OCI-LY3 (cell line): ENCODE data around the gene MLST8.

ENCODE experiments used
- H2AFZ ChIP-seq: fragments of 200-600, 300-600 bp; shearing (Covaris generic); 2 replicates; pipeline ENCODE4 v1.6.0; 2014; ENCODE audit warnings: antibody characterized with exemption, low read depth, low read length
- H3K27ac ChIP-seq: fragments of 200-600, 300-600 bp; sonication (generic); 2 replicates; pipeline ENCODE4 v1.5.1; 2014; ENCODE audit warnings: mild to moderate bottlenecking, low read length, moderate library complexity, mixed read lengths
- H3K27me3 ChIP-seq: fragments of 200-600, 300-600 bp; sonication (generic); 2 replicates; pipeline ENCODE4 v1.6.1; 2014; ENCODE audit warnings: low read depth, low read length, mixed read lengths
- H3K36me3 ChIP-seq: fragments of 200-600, 300-600 bp; sonication (generic); replicated peaks from 2 replicates; pipeline ENCODE3; 2014; ENCODE audit warnings: low read depth, low read length, mixed read lengths
- H3K4me1 ChIP-seq: fragments of 300-600, 200-600 bp; sonication (generic); 2 replicates; pipeline ENCODE4 v1.6.1; 2014; ENCODE audit warnings: low read length, mixed read lengths
- H3K4me2 ChIP-seq: fragments of 200-600, 300-600 bp; sonication (generic); 2 replicates; pipeline ENCODE4 v1.6.1; 2014; ENCODE audit warnings: low read length, mixed read lengths
- H3K4me3 ChIP-seq: fragments of 300-600, 200-600 bp; sonication (generic); 2 replicates; pipeline ENCODE4 v1.5.1; 2014; ENCODE audit warnings: antibody characterized with exemption, mild to moderate bottlenecking, low read length, moderate library complexity
- H3K79me2 ChIP-seq: fragments of 300-600, 200-600 bp; shearing (Covaris generic); 2 replicates; pipeline ENCODE4 v1.6.1; 2014; ENCODE audit warnings: mild to moderate bottlenecking, low read length, mixed read lengths
- H3K9ac ChIP-seq: fragments of 300-600, 200-600 bp; shearing (Covaris generic); 2 replicates; pipeline ENCODE4 v1.6.0; 2014; ENCODE audit warnings: mild to moderate bottlenecking, low read length, moderate library complexity
- H3K9me3 ChIP-seq: fragments of 200-600, 300-600 bp; shearing (Covaris generic); 2 replicates; pipeline ENCODE4 v1.6.1; 2014; ENCODE audit warnings: low read length, mixed read lengths; ENCODE audit not compliant: insufficient read depth
- H4K20me1 ChIP-seq: fragments of 200-600, 300-600 bp; sonication (generic); 2 replicates; pipeline ENCODE4 v1.6.1; 2016; ENCODE audit warnings: low read length, mixed read lengths; ENCODE audit not compliant: insufficient read depth
- CTCF ChIP-seq: fragments of 200-600, 300-600 bp; sonication (generic); IDR thresholded peaks from 2 replicates; pipeline ENCODE4 v1.5.1; 2014; ENCODE audit warnings: antibody characterized with exemption, low read length, low read depth
- EZH2phosphoT487 ChIP-seq: fragments of 200-600 bp; shearing (Covaris generic); IDR thresholded peaks from 2 replicates; pipeline ENCODE4 v1.6.1; 2018; ENCODE audit warnings: antibody characterized with exemption, mixed run types, low read depth

Gene MLST8

GRCh38 chr16:2166263-2167067, 38.8 kb upstream of the MLST8 start:
- Histone ChIP-seq H3K27ac (no peak overlapping the region), H2AFZ (no peak overlapping the region), H3K4me2 (no peak overlapping the region), H3K36me3 (peaks cover 36% of the 10 kb centered on the region), H3K9me3 (no peaks in the 10 kb centered on the region), H4K20me1 (no peaks in the 10 kb centered on the region), H3K79me2 (peaks cover 29% of the 10 kb centered on the region), H3K9ac (no peak overlapping the region), H3K27me3 (no peaks in the 10 kb centered on the region), H3K4me1 (no peaks in the 10 kb centered on the region), H3K4me3 (no peak overlapping the region)
- TF ChIP-seq EZH2phosphoT487 (no peak), CTCF (no peak)

- Histone ChIP-seq H3K4me2 (no peak overlapping the region), H3K79me2 (peaks cover 22% of the 10 kb centered on the region), H3K4me3 (no peak overlapping the region), H4K20me1 (no peaks in the 10 kb centered on the region), H3K9ac (no peak overlapping the region), H3K9me3 (no peaks in the 10 kb centered on the region), H2AFZ (no peak overlapping the region), H3K27me3 (no peaks in the 10 kb centered on the region), H3K27ac (no peak overlapping the region), H3K36me3 (peaks cover 30% of the 10 kb centered on the region), H3K4me1 (no peaks in the 10 kb centered on the region)
- no peak for TF ChIP-seq CTCF
- no peak for TF ChIP-seq EZH2phosphoT487
Measured at GRCh38 chr16:2167068-2167638, 38.1 kb upstream of the MLST8 start.

GRCh38 chr16:2170080-2170479, 35.2 kb upstream of the MLST8 start:
- H2AFZ ChIP-seq = no peak overlapping the region
- H3K27ac ChIP-seq = no peak overlapping the region
- H3K36me3 ChIP-seq = peaks cover 22% of the 10 kb centered on the region

More at GRCh38 chr16:2170080-2170479, 35.2 kb upstream of the MLST8 start:
- no peaks in the 10 kb centered on the region for H3K27me3 ChIP-seq
- no peaks in the 10 kb centered on the region for H3K79me2 ChIP-seq
- H3K9me3 ChIP-seq = no peaks in the 10 kb centered on the region
- no peak for TF ChIP-seq CTCF
- no peak for TF ChIP-seq EZH2phosphoT487
- H3K9ac ChIP-seq = no peak overlapping the region
- H3K4me2 ChIP-seq = no peak overlapping the region
- no peak overlapping the region for H3K4me3 ChIP-seq
- H4K20me1 ChIP-seq = no peaks in the 10 kb centered on the region
- H3K4me1 ChIP-seq = no peaks in the 10 kb centered on the region
